ENCODE measurements around the gene AXDND1. TPM values are rescaled to one million over a fixed set of nuclear protein-coding genes. Genes with fewer than 3 reads are reported as not detected.
"Not testable (repeated sequence)": the region's sequence is repeated elsewhere in the genome, so short reads cannot be mapped to it uniquely, and the experiment has no call there.

The AXDND1 gene
- total RNA-seq, 1 donor from 2014 or later = not detected

DNA sequence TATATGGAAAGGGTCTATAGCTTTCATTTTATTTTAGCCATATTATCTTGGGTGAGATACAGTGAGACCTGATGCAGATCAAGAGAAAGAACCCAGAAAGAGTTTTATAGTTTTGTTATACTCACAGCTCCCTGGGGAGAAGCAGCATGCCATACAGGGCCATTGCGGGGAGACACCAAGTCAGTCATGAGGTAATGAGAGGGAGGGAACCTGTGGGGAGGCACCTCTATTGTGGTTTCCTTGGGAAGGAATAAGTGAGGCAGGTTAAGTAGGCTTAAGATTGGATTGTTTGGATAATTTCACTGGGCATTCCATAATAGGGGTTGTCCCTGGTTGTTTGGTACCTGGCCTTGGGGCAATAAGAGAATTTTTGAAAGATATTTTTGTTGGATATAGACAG, 19.7 kb downstream of the AXDND1 start:
- TF ChIP-seq, protein P1, sequence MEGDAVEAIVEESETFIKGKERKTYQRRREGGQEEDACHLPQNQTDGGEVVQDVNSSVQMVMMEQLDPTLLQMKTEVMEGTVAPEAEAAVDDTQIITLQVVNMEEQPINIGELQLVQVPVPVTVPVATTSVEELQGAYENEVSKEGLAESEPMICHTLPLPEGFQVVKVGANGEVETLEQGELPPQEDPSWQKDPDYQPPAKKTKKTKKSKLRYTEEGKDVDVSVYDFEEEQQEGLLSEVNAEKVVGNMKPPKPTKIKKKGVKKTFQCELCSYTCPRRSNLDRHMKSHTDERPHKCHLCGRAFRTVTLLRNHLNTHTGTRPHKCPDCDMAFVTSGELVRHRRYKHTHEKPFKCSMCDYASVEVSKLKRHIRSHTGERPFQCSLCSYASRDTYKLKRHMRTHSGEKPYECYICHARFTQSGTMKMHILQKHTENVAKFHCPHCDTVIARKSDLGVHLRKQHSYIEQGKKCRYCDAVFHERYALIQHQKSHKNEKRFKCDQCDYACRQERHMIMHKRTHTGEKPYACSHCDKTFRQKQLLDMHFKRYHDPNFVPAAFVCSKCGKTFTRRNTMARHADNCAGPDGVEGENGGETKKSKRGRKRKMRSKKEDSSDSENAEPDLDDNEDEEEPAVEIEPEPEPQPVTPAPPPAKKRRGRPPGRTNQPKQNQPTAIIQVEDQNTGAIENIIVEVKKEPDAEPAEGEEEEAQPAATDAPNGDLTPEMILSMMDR (IDR thresholded peaks at IDR 0.05; ENCODE audit: borderline replicate concordance) = no peak
- Histone ChIP-seq H3K27ac (replicated peaks) (no peak overlapping the region), H3K27me3 (ENCODE audit: low read depth) (no peaks in the 10 kb centered on the region), H3K9me3 (replicated peaks) (no peaks in the 10 kb centered on the region), H3K4me1 (no peaks in the 10 kb centered on the region), H3K4me3 (no peak overlapping the region), H3K36me3 (no peaks in the 10 kb centered on the region)
- intact Hi-C loops (cut with micrococcal nuclease) = no loop called here
- no peak for DNase-seq

DNA sequence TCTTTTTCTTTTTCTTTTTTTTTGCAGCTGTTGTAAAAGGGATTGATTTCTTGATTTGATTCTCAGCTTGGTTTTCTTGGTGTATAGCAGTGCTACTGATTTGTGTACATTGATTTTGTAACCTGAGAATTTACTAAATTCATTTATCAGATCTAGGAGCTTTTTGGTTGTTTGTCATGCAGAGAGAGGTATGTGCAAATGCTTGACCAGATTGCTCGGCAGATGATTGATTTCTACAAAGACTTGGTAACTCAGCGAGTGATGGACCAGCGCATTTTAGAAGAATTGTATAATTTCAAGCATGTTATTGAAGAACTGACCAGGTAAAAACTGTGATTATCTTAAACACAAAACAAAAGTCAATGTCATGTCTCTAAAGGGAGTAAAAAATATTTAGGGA, 27.9 kb downstream of the AXDND1 start:
- H3K27ac ChIP-seq (replicated peaks) = no peak overlapping the region
- peaks cover 38% of the 10 kb centered on the region for H3K9me3 ChIP-seq (replicated peaks)
- H3K27me3 ChIP-seq (ENCODE audit: low read depth) = no peaks in the 10 kb centered on the region
- H3K4me1 ChIP-seq = no peaks in the 10 kb centered on the region
- no peak for DNase-seq
- intact Hi-C loops (cut with micrococcal nuclease) = no loop called here
- no peak overlapping the region for H3K4me3 ChIP-seq
- TF ChIP-seq, protein P1 (IDR thresholded peaks at IDR 0.05; ENCODE audit: borderline replicate concordance) = no peak
- no peaks in the 10 kb centered on the region for H3K36me3 ChIP-seq

DNA sequence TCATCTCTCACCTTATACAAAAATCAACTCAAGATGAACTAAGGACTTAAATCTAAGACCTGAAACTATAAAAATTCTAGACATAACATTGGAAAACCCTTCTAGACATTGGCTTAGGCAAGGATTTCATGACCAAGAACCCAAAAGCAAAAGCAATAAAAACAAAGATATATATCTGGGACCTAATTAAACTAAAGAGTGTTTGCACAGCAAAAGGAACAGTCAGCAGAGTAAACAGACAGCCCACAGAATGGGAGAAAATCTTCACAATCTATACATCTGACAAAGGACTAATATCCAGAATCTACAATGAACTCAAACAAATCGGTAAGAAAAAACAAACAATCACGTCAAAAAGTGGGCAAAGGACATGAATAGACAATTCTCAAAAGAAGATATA, 33.6 kb downstream of the AXDND1 start:
- H3K27me3 ChIP-seq (ENCODE audit: low read depth); H3K27ac ChIP-seq (replicated peaks); H3K36me3 ChIP-seq; DNase-seq; H3K4me1 ChIP-seq; H3K4me3 ChIP-seq; intact Hi-C loops (cut with micrococcal nuclease): not testable (repeated sequence)
- H3K9me3 ChIP-seq (replicated peaks) = peaks cover 14% of the 10 kb centered on the region

DNA sequence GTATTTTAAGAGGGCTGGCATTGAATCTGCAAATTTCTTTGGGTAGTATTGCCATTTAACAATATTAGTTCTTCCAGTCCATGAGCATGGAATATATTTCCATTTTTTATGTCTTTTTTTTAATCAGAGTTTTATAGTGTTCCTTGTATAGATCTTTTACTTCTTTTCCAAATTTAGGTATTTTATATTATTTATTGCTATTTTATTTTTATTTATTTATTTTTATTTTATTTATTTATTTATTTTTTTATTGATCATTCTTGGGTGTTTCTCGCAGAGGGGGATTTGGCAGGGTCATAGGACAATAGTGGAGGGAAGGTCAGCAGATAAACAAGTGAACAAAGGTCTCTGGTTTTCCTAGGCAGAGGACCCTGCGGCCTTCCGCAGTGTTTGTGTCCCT, 52.0 kb downstream of the AXDND1 start:
- H3K27me3 ChIP-seq (ENCODE audit: low read depth); H3K36me3 ChIP-seq; DNase-seq; H3K27ac ChIP-seq (replicated peaks); H3K4me1 ChIP-seq; intact Hi-C loops (cut with micrococcal nuclease); H3K9me3 ChIP-seq (replicated peaks); H3K4me3 ChIP-seq: not testable (repeated sequence)

DNA sequence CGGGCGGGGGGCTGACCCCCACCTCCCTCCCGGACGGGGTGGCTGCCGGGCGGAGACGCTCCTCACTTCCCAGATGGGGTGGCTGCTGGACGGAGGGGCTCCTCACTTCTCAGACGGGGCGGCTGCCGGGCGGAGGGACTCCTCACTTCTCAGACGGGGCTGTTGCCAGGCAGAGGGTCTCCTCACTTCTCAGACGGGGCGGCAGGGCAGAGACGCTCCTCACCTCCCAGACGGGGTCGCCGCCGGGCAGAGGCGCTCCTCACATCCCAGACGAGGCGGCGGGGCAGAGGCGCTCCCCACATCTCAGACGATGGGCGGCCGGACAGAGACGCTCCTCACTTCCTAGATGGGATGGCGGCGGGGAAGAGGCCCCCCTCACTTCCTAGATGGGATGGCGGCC, 52.9 kb downstream of the AXDND1 start:
- intact Hi-C loops (cut with micrococcal nuclease); H3K36me3 ChIP-seq; H3K27ac ChIP-seq (replicated peaks): not testable (repeated sequence)

DNA sequence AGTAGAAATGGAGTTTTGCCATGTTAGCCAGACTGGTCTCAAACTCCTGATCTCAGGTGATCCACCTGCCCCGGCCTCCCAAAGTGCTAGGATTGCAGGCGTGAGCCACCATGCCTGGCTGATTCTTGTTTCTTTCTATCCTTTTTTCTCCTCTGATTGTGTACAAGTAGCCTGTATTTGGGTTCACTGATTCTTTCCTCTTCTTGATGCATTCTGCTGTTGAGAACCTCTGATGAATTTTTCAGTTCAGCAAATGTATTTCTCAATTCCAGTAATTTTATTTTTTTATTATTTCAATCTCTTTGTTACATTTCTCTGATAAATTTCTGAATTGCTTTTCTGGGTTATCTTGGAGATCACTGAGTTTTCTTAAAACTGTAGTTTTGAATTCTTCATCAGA, 58.8 kb downstream of the AXDND1 start:
- Histone ChIP-seq H3K4me3 (no peak overlapping the region), H3K27me3 (ENCODE audit: low read depth) (no peaks in the 10 kb centered on the region), H3K9me3 (replicated peaks) (peaks cover 27% of the 10 kb centered on the region), H3K36me3 (no peaks in the 10 kb centered on the region), H3K27ac (replicated peaks) (no peak overlapping the region), H3K4me1 (no peaks in the 10 kb centered on the region)
- intact Hi-C loops (cut with micrococcal nuclease) = no loop called here
- TF ChIP-seq, protein P1 (IDR thresholded peaks at IDR 0.05; ENCODE audit: borderline replicate concordance) = no peak
- no peak for DNase-seq

More for the DNA sequence above, 52.9 kb downstream of the AXDND1 start:
- H3K4me1 ChIP-seq; H3K4me3 ChIP-seq; H3K27me3 ChIP-seq (ENCODE audit: low read depth); DNase-seq: not testable (repeated sequence)
- peaks cover 15% of the 10 kb centered on the region for H3K9me3 ChIP-seq (replicated peaks)

DNA sequence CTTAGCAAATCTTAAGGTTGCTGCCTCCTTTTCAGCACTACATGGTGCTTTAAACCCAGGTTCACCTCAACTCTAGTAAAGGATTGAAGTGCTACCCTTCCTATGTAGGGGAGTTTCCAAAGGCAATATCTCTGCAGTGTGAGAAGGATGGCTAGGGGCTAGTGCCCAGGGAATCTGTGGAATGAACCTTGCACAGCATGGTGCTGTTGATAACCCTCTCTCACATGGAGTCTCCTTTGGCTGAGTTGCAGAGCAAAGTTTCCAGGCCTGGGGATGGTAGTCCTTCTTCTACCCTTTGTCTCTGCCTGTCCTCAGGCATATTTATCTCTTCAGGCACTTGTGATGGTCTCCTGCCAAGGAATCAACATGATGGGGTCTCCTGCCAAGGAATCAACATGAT, 59.4 kb downstream of the AXDND1 start:
- H3K27me3 ChIP-seq (ENCODE audit: low read depth) = no peaks in the 10 kb centered on the region
- no peak overlapping the region for H3K27ac ChIP-seq (replicated peaks)
- H3K4me3 ChIP-seq = no peak overlapping the region
- peaks cover 27% of the 10 kb centered on the region for H3K9me3 ChIP-seq (replicated peaks)
- DNase-seq = no peak
- intact Hi-C loops (cut with micrococcal nuclease) = no loop called here
- no peaks in the 10 kb centered on the region for H3K36me3 ChIP-seq
- H3K4me1 ChIP-seq = no peaks in the 10 kb centered on the region
- TF ChIP-seq, protein P1 (IDR thresholded peaks at IDR 0.05; ENCODE audit: borderline replicate concordance) = no peak

All from left ventricle myocardium inferior (tissue), 1 donor.